Esophagus (tissue), 2 donors: ENCODE data around the gene RBMS3. TPM values are rescaled to one million over a fixed set of nuclear protein-coding genes. Genes with fewer than 3 reads are reported as not detected.

ENCODE experiments used
- H3K27ac ChIP-seq, 2 donors: one replicate each; pipeline ENCODE4 v1.5.1; 2013; ENCODE audit warnings: low read depth in 2 of 2, mild to moderate bottlenecking in 2 of 2, inconsistent platforms in 1 of 2, low read length in 1 of 2, moderate library complexity in 1 of 2
- H3K27me3 ChIP-seq, 2 donors: one replicate each; pipeline ENCODE4 v1.6.1; 2013; ENCODE audit warnings: low read length in 2 of 2, control low read depth in 1 of 2, mild to moderate bottlenecking in 1 of 2; ENCODE audit not compliant: insufficient read depth in 2 of 2, control insufficient read depth in 1 of 2
- H3K36me3 ChIP-seq, 2 donors: one replicate each; pipeline ENCODE4 v1.6.1; 2013; ENCODE audit warnings: low read length in 1 of 2; ENCODE audit not compliant: control insufficient read depth in 2 of 2, insufficient read depth in 2 of 2
- H3K4me1 ChIP-seq, 2 donors: one replicate each; pipeline ENCODE4 v1.6.1; 2013; ENCODE audit warnings: low read length in 1 of 2; ENCODE audit not compliant: control insufficient read depth in 2 of 2, insufficient read depth in 2 of 2
- H3K4me3 ChIP-seq, 2 donors: one replicate each; pipeline ENCODE4 v1.5.1; 2013; ENCODE audit warnings: low read length in 2 of 2, mild to moderate bottlenecking in 2 of 2, low read depth in 1 of 2, moderate library complexity in 1 of 2
- H3K9me3 ChIP-seq, 2 donors: one replicate each; pipeline ENCODE4 v1.6.1; 2013; ENCODE audit warnings: mild to moderate bottlenecking in 2 of 2, low read depth in 1 of 2, low read length in 1 of 2, moderate library complexity in 1 of 2; ENCODE audit not compliant: control insufficient read depth in 2 of 2, insufficient read depth in 1 of 2
- WGBS, 2 donors: extraction: QIAGEN DNeasy Blood & Tissue Kit; methylation state at CpG; one replicate each; pipeline ENCODE4 v1.1.7; 2013; 5-methylcytosine and 5-hydroxymethylcytosine counted together
- polyA plus RNA-seq, 2 donors: library from polyadenylated mRNA; stranded (reverse); fragments of 200-250 nt; gene quantifications; one replicate each; pipeline ENCODE4 v1.2.3, GENCODE V29; 2013
- donor health status: healthy with polysubstance abuse.
- donor health status: Bipolar disorder and iron deficiency.

Gene RBMS3
- polyA plus RNA-seq, 2 donors = 1.1 to 1.7 TPM

DNA sequence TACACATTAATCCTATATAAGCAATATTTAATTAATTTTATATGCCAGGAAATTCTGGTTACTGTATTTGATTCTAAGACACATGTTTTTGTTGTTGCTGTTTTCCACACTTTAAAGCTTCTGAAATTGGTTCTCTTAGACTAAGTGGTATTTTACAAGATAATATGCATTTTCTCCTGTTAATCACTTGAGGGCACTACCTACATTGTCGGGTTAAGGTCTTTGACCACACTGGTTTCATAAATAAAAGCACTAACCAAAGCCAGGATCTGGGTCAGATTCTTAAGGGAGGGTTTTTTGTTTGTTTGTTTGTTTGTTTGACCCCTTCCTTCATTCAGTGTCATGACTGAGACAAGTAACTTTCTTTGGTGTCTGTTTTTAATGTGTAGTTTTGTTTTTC is 590.2 kb downstream of the RBMS3 start:
- no peaks in the 10 kb centered on the region for H3K9me3 ChIP-seq
- H3K27me3 ChIP-seq = no peaks in the 10 kb centered on the region
- 56 to 57% methylated on average over 1 of the region's 1 CpG for WGBS, 2 donors
- no peak overlapping the region for H3K4me3 ChIP-seq
- H3K36me3 ChIP-seq = no peaks in the 10 kb centered on the region
- no peaks in the 10 kb centered on the region for H3K4me1 ChIP-seq
- no peak overlapping the region for H3K27ac ChIP-seq

DNA sequence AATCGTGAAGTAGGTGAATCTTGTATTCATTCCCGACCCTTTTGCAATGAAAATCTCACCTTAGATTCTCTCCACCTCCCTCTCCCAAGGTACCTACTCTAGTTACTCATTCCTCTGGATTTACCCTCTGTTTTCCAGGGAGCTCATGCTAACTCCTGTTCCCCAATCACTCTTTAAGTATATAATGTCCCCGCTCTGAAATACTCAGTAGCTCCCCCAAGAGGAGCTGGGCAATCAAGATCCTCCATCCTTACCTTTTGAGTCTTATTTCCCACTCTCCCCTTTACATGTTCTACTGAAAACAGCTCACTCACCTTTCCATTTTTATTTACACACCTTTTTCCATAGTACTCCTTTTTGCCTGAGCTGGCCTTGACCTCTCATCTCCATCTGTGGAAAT is 599.9 kb downstream of the RBMS3 start:
- Histone ChIP-seq H3K9me3 (no peaks in the 10 kb centered on the region), H3K27me3 (no peaks in the 10 kb centered on the region), H3K4me1 (no peaks in the 10 kb centered on the region), H3K4me3 (no peak overlapping the region), H3K27ac (no peak overlapping the region), H3K36me3 (no peaks in the 10 kb centered on the region)
- 77 to 89% methylated on average over 3 of the region's 3 CpGs for WGBS, 2 donors

DNA sequence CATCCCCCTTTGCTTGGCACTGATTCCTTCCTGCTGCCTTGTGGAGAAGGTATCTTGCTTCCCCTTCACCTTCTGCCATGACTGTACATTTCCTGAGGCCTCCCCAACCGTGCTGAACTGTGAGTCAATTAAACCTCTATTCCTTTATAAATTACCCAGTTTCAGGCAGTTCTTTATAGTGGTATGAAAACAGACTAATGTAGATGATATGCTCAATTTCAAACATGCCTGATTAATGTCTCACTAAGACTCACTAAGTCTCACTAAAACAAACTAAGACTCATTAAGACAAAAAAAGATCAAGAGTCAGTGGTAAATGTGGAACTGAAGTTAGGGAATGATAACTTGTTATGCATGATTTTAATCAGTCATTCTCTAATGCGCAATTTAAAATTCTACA is 606.6 kb downstream of the RBMS3 start:
- Histone ChIP-seq H3K27ac (no peak overlapping the region), H3K9me3 (no peaks in the 10 kb centered on the region), H3K4me3 (no peak overlapping the region), H3K27me3 (no peaks in the 10 kb centered on the region), H3K36me3 (no peaks in the 10 kb centered on the region), H3K4me1 (no peaks in the 10 kb centered on the region)
- WGBS, 2 donors = 53 to 58% methylated on average over 2 of the region's 2 CpGs

DNA sequence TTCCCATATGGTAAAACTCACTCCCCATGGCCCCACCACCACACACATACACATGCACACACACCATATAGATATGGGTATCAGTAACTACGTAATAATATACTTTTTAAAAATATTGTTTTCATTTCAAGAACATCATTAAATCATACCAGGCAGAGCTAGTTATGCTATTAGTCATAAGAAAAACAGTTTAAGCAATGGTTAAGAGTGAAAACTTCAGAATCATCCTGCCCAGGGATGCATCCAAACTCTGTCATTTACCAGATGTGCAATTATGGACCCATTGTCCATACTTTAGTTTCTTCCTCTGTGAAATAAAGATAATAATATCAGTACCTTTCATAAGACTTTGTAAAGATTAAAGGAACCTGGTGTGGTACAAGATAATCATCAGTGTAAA is 608.3 kb downstream of the RBMS3 start:
- H3K4me1 ChIP-seq = no peaks in the 10 kb centered on the region
- no peak overlapping the region for H3K4me3 ChIP-seq
- H3K27ac ChIP-seq = no peak overlapping the region
- H3K27me3 ChIP-seq = no peaks in the 10 kb centered on the region
- no peaks in the 10 kb centered on the region for H3K9me3 ChIP-seq
- 81 to 90% methylated on average over 1 of the region's 1 CpG for WGBS, 2 donors
- no peaks in the 10 kb centered on the region for H3K36me3 ChIP-seq

DNA sequence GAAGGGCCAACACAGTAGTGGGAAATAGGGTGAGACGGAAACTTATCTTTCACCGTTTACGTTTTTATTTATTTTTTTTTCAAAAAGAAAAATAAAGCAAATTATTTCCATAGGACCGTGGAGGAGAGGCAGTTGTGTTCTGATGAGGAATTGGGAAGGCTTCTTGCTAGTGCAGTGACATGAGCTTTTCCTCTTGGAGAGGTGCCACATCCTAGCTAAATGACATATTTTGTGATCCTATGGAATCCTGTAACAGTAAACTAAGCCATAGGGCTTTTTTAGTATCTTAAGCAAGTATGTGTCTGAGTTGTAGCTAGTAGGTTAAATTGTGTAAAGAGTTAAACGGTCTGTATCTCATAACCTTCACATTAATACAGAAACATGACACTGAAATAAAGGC is 609.9 kb downstream of the RBMS3 start:
- Histone ChIP-seq H3K9me3 (no peaks in the 10 kb centered on the region), H3K36me3 (no peaks in the 10 kb centered on the region), H3K4me1 (no peaks in the 10 kb centered on the region), H3K4me3 (no peak overlapping the region), H3K27ac (no peak overlapping the region), H3K27me3 (no peaks in the 10 kb centered on the region)
- 86 to 88% methylated on average over 5 of the region's 5 CpGs for WGBS, 2 donors

DNA sequence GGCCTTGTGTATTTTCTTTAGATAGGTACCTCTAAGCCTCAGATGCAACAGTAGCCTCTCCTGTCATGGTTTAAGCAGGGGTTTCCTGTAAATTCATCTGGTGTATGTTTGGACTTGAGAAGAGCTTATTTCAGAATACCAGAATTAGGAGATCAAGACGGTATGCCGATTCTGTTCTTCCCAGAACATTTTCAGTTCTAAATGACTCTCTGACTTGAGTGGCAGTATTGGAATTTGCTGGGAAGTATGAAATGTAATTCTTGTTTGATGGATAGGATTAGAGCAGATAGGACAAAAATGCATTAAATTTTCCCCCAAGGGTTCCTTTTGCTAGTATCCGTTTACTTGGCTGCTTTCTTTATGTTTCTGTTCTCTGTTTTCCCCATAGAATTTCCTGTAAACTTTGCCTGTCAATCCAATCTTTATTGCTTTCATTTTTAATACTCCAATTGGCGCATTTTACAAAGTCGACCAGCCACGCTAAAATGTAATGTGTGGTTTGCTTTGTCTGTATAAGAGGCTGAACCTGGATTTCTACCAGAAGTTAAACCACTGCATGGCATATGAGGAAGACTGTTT is 612.2 kb downstream of the RBMS3 start:
- Histone ChIP-seq H3K4me3 (no peak overlapping the region), H3K36me3 (no peaks in the 10 kb centered on the region), H3K27me3 (no peaks in the 10 kb centered on the region), H3K9me3 (no peaks in the 10 kb centered on the region), H3K27ac (no peak overlapping the region), H3K4me1 (no peaks in the 10 kb centered on the region)
- 43 to 61% methylated on average over 6 of the region's 6 CpGs for WGBS, 2 donors

DNA sequence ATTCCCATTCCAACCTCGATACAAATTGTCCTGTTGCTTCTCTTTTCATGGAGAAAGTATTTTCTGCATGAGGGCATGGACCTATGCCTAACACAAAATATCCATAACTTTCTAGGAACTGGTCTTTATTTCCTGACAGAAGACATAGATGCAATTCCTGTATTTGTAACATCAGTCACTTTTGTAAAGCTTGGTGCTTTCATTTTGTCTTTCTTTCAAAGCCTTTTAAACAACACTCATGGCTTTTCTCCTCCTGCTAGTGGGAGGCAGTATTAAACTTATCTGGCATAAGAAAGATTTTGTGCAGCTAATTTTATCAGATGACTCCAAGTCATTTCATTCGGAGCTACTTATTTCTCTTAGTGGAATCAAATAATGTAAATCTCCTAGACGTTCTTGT is 616.0 kb downstream of the RBMS3 start:
- H3K4me1 ChIP-seq = no peaks in the 10 kb centered on the region
- WGBS, 2 donors = 73 to 77% methylated on average over 3 of the region's 3 CpGs
- no peaks in the 10 kb centered on the region for H3K9me3 ChIP-seq
- no peaks in the 10 kb centered on the region for H3K36me3 ChIP-seq
- no peak overlapping the region for H3K27ac ChIP-seq
- no peaks in the 10 kb centered on the region for H3K27me3 ChIP-seq
- H3K4me3 ChIP-seq = no peak overlapping the region

DNA sequence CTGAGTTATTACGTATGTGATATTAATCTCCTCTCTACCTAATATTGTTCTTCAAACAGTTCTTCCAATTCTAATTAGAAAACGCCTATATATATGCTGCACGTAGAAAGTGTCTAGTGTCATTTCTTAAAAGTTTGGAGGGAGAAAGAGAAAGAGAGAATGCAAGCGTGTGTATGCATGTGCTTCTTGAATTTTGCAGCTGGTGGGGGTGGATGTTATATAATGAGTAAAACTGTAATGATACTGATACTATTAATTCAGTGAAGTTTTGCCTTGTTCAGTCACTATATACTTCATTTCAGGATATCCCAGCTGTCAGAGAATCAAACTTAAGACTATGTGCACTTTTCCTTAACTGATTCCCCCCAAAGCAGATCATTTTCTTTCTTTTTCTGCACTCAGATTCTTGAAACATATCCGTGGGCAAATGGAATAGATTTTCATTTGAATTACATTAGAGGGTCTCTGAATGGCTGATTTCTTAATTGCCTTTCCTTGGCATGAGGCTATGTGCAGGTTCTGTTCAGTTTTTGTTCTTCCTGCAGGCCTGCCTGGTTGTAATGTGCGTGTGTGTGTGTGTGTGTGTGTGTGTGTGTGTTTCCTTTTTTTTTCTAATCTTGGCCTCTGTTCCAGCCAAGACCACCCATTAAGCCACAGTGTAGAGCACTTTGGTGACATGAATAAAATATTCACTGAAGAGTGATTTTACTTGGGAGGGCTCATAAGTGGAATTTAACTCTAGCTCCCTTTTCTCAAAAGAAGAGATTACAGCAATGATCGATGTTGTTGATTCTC is 617.5 kb downstream of the RBMS3 start:
- no peaks in the 10 kb centered on the region for H3K4me1 ChIP-seq
- H3K9me3 ChIP-seq = no peaks in the 10 kb centered on the region
- no peaks in the 10 kb centered on the region for H3K36me3 ChIP-seq
- WGBS, 2 donors = 73 to 82% methylated on average over 7 of the region's 7 CpGs
- H3K4me3 ChIP-seq = no peak overlapping the region
- H3K27ac ChIP-seq = no peak overlapping the region
- no peaks in the 10 kb centered on the region for H3K27me3 ChIP-seq

DNA sequence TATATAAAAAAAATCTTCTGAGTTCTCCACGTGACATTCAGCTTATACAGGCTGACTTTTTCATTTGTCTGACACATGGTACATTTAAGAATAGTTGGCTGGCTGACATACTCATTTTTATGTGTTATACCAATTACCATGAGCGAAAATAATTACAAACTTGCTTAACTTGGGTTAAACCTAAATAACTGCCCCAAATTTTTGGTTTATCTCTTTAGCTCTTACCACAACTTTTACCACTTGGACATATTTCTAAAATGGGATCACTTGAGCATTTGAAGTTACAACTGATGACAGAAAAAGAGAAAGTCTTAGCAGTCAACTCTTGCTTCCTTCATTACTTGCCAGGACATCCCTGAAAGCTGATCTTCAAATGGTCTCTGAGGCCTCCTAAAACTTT is 618.1 kb downstream of the RBMS3 start:
- no peak overlapping the region for H3K27ac ChIP-seq
- WGBS, 2 donors = 82 to 85% methylated on average over 2 of the region's 2 CpGs
- no peaks in the 10 kb centered on the region for H3K4me1 ChIP-seq
- no peak overlapping the region for H3K4me3 ChIP-seq
- no peaks in the 10 kb centered on the region for H3K9me3 ChIP-seq
- no peaks in the 10 kb centered on the region for H3K27me3 ChIP-seq
- H3K36me3 ChIP-seq = no peaks in the 10 kb centered on the region

DNA sequence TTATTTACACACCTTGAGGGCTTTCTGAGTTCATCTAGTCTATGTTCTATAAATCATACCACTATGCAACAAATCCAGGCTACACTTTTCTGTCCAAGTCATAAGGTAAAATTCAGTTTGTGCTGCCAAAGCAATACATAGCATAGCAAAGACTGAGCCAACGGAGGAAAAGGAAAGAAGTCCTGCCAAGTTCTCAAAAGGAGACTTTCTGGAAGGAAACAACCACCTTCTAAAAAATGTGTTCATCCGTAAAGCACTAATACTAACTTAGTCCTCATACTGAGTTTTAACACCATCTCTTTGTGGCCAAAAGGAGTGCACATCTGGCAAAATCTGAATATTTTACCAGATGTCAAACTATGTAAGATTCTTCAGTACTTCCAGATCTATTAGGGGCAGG is 620.2 kb downstream of the RBMS3 start:
- Histone ChIP-seq H3K36me3 (no peaks in the 10 kb centered on the region), H3K27ac (no peak overlapping the region), H3K4me3 (no peak overlapping the region), H3K4me1 (no peaks in the 10 kb centered on the region), H3K27me3 (no peaks in the 10 kb centered on the region), H3K9me3 (no peaks in the 10 kb centered on the region)
- WGBS, 2 donors = 13 to 51% methylated on average over 2 of the region's 2 CpGs
